MM.1S (cell line): ENCODE data around the gene SUFU.

ENCODE experiments used
- DNase-seq: peaks from one replicate; pipeline ENCODE4 v3.0.0-alpha.2; 2015
- H2AFZ ChIP-seq: fragments of 300-600 bp; sonication (generic); 2 replicates; pipeline ENCODE4 v1.6.0; 2016; ENCODE audit warnings: antibody characterized with exemption, low read length
- H3F3A ChIP-seq: fragments of 300-600 bp; sonication (generic); 2 replicates; pipeline ENCODE4 v1.6.1; 2016; ENCODE audit warnings: mild to moderate bottlenecking, antibody characterized with exemption, low read length, moderate library complexity, mixed read lengths; ENCODE audit not compliant: insufficient read depth
- H3K27ac ChIP-seq: fragments of 300-600 bp; sonication (generic); 2 replicates; pipeline ENCODE4 v1.5.1; 2016; ENCODE audit warnings: mild to moderate bottlenecking, low read length
- H3K27me3 ChIP-seq: fragments of 300-600 bp; sonication (generic); replicated peaks from 2 replicates; pipeline ENCODE4 v1.6.0; 2016; ENCODE audit warnings: low read length; ENCODE audit not compliant: insufficient read depth
- H3K36me3 ChIP-seq: fragments of 300-600 bp; sonication (generic); replicated peaks from 2 replicates; pipeline ENCODE4 v1.6.1; 2016; ENCODE audit warnings: mild to moderate bottlenecking, low read length, mixed read lengths; ENCODE audit not compliant: insufficient read depth
- H3K4me1 ChIP-seq: fragments of 300-600 bp; sonication (generic); 2 replicates; pipeline ENCODE4 v1.6.1; 2016; ENCODE audit warnings: low read length, mixed read lengths
- H3K4me2 ChIP-seq: fragments of 300-600 bp; sonication (generic); 2 replicates; pipeline ENCODE4 v1.6.0; 2016; ENCODE audit warnings: low read depth, low read length
- H3K4me3 ChIP-seq: fragments of 300-600 bp; sonication (generic); 2 replicates; pipeline ENCODE4 v1.5.1; 2016; ENCODE audit warnings: low read length, mixed read lengths
- H3K79me2 ChIP-seq: fragments of 300-600 bp; sonication (generic); 2 replicates; pipeline ENCODE4 v1.6.1; 2016; ENCODE audit warnings: mixed run types, low read length, mixed read lengths
- H3K9ac ChIP-seq: fragments of 300-600 bp; sonication (generic); 2 replicates; pipeline ENCODE4 v1.6.1; 2016; ENCODE audit warnings: low read length, mixed read lengths
- H3K9me2 ChIP-seq: fragments of 300-600 bp; sonication (generic); replicated peaks from 2 replicates; pipeline ENCODE4 v1.6.1; 2016; ENCODE audit warnings: mild to moderate bottlenecking, low read length, mixed read lengths; ENCODE audit not compliant: insufficient read depth
- H3K9me3 ChIP-seq: fragments of 300-600 bp; sonication (generic); replicated peaks from 2 replicates; pipeline ENCODE4 v1.6.1; 2016; ENCODE audit warnings: mild to moderate bottlenecking, low read length, mixed read lengths; ENCODE audit not compliant: insufficient read depth
- H4K20me1 ChIP-seq: fragments of 300-600 bp; sonication (generic); 2 replicates; pipeline ENCODE4 v1.6.1; 2016; ENCODE audit warnings: mild to moderate bottlenecking, low read length, moderate library complexity, mixed read lengths; ENCODE audit not compliant: insufficient read depth
- CTCF ChIP-seq: fragments of 300-600 bp; sonication (generic); IDR thresholded peaks from 2 replicates; pipeline ENCODE4 v1.5.1; 2016; ENCODE audit warnings: antibody characterized with exemption, low read length, mixed read lengths
- EZH2 ChIP-seq: fragments of 300-600 bp; sonication (generic); optimal IDR thresholded peaks from 2 replicates; pipeline ENCODE3; 2017; ENCODE audit warnings: low read depth, mild to moderate bottlenecking, antibody characterized with exemption, low read length, mixed read lengths
- EZH2phosphoT487 ChIP-seq: fragments of 300-600 bp; sonication (generic); IDR thresholded peaks from 2 replicates; pipeline ENCODE4 v1.6.1; 2018; ENCODE audit warnings: antibody characterized with exemption, low read length

The SUFU gene

GRCh38 chr10:102642736-102643335, 139.1 kb downstream of the SUFU start:
- peak overlapping the region; percentile 79 for H3K9ac ChIP-seq
- H3K4me1 ChIP-seq, result peaks cover 14% of the 10 kb centered on the region
- H3K9me3 ChIP-seq, result no peaks in the 10 kb centered on the region
- H3K27me3 ChIP-seq, result no peaks in the 10 kb centered on the region
- peak overlapping the region; percentile 68 for H3K27ac ChIP-seq
- TF ChIP-seq EZH2 (no peak), CTCF (no peak), EZH2phosphoT487 (no peak)
- H3K36me3 ChIP-seq, result no peaks in the 10 kb centered on the region
- peak overlapping the region; percentile 75; the same call in 1 of the 2 replicates for H3K4me2 ChIP-seq
- peaks cover 43% of the 10 kb centered on the region for H3K79me2 ChIP-seq
- H4K20me1 ChIP-seq, result peaks cover 3% of the 10 kb centered on the region; the same call in 1 of the 2 replicates
- H3K9me2 ChIP-seq, result no peaks in the 10 kb centered on the region
- H2AFZ ChIP-seq, result peak overlapping the region; percentile 52
- peak; percentile 54 for DNase-seq
- H3F3A ChIP-seq, result peaks cover 28% of the 10 kb centered on the region
- H3K4me3 ChIP-seq, result peak overlapping the region; percentile 77

- Histone ChIP-seq H3K4me1 (peaks cover 20% of the 10 kb centered on the region), H3K9me3 (no peaks in the 10 kb centered on the region), H3K4me2 (peak overlapping the region; percentile 75; the same call in 1 of the 2 replicates), H3K9ac (peak overlapping the region; percentile 79), H2AFZ (peak overlapping the region; percentile 52; the same call in 1 of the 2 replicates), H3K36me3 (no peaks in the 10 kb centered on the region), H4K20me1 (peaks cover 8% of the 10 kb centered on the region), H3K4me3 (peak overlapping the region; percentile 77), H3K79me2 (peaks cover 49% of the 10 kb centered on the region), H3K27ac (peak overlapping the region; percentile 68), H3K9me2 (no peaks in the 10 kb centered on the region), H3K27me3 (no peaks in the 10 kb centered on the region), H3F3A (peaks cover 28% of the 10 kb centered on the region)
- DNase-seq, result peak; percentile 56
- TF ChIP-seq CTCF (no peak), EZH2phosphoT487 (no peak), EZH2 (no peak)
Observed at GRCh38 chr10:102643336-102644065, 139.7 kb downstream of the SUFU start.

- H3K9me2 ChIP-seq, result no peaks in the 10 kb centered on the region
- H3K36me3 ChIP-seq, result no peaks in the 10 kb centered on the region
- H3K4me2 ChIP-seq, result peak within 1 kb of the TSS; percentile 85
- peak within 1 kb of the TSS; percentile 39 for H2AFZ ChIP-seq
- H3K9ac ChIP-seq, result peak within 1 kb of the TSS; percentile 94
- peaks cover 28% of the 10 kb centered on the region for H3F3A ChIP-seq
- no peaks in the 10 kb centered on the region for H3K27me3 ChIP-seq
- peaks cover 56% of the 10 kb centered on the region for H3K79me2 ChIP-seq
- peaks cover 26% of the 10 kb centered on the region for H3K4me1 ChIP-seq
- TF ChIP-seq CTCF (no peak), EZH2 (no peak), EZH2phosphoT487 (no peak)
- peak; percentile 66 for DNase-seq
- H3K9me3 ChIP-seq, result no peaks in the 10 kb centered on the region
- H4K20me1 ChIP-seq, result peaks cover 15% of the 10 kb centered on the region
- H3K27ac ChIP-seq, result peak within 1 kb of the TSS; percentile 94
- H3K4me3 ChIP-seq, result peak within 1 kb of the TSS; percentile 94
Observed at GRCh38 chr10:102644066-102644645, 140.4 kb downstream of the SUFU start, which contains the start of gene TRIM8. TRIM8 (plus strand) TSS chr10:102644479; CDS start chr10:102644618, 139 bp downstream.
